Esophagus muscularis mucosa (tissue), 4 donors: Measurements from ENCODE around the gene FUCA1. TPM values are rescaled to one million over a fixed set of nuclear protein-coding genes. Genes with fewer than 3 reads are reported as not detected.

Source experiments
- DNase-seq: peaks from one replicate; pipeline ENCODE4 v3.0.0-alpha.2; 2017; ENCODE audit errors: extremely low spot score
- H3K27ac ChIP-seq, 4 donors: fragments of 200-600 bp; sonication (generic); replicated peaks in 1 of 4; 1 replicate in 3 of 4; 2 replicates in 1 of 4; pipeline ENCODE4 v1.5.1; 2016 to 2019; ENCODE audit warnings: mild to moderate bottlenecking in 1 of 4
- H3K27me3 ChIP-seq, 4 donors: fragments of 200-600 bp; sonication (generic); one replicate each; pipeline versions ENCODE4 v1.5.1 to v1.6.0; 2016 to 2019
- H3K36me3 ChIP-seq, 4 donors: fragments of 200-600 bp; sonication (generic); one replicate each; pipeline ENCODE4 v1.5.1; 2016 to 2019
- H3K4me1 ChIP-seq, 4 donors: fragments of 200-600 bp; sonication (generic); one replicate each; pipeline ENCODE4 v1.5.1; 2016 to 2019
- H3K4me3 ChIP-seq, 4 donors: fragments of 200-600 bp; sonication (generic); 1 replicate in 2 of 4; 2 replicates in 2 of 4; pipeline ENCODE4 v1.5.1; 2016 to 2019; ENCODE audit warnings: mild to moderate bottlenecking in 4 of 4, moderate library complexity in 1 of 4
- H3K9me3 ChIP-seq, 4 donors: fragments of 200-600 bp; sonication (generic); 1 replicate in 3 of 4; 2 replicates in 1 of 4; pipeline ENCODE4 v1.5.1; 2016 to 2019
- CTCF ChIP-seq, 3 experiments: fragments of 200-600 bp in 2 of 3; fragments of 450-650 bp in 1 of 3; sonication (generic) in 2 of 3; IDR thresholded peaks; one replicate each; pipeline ENCODE4 v1.5.1; 2017 to 2019; ENCODE audit warnings: antibody characterized with exemption in 3 of 3, mild to moderate bottlenecking in 2 of 3, moderate library complexity in 1 of 3
- EP300 ChIP-seq: sonication (generic); formaldehyde crosslinking; IDR thresholded peaks from one replicate; pipeline ENCODE4 v1.6.1; 2017; ENCODE audit warnings: antibody characterized with exemption
- POLR2A ChIP-seq: fragments of 450-650 bp; IDR thresholded peaks from one replicate; pipeline ENCODE4 v1.6.1; 2017; ENCODE audit warnings: antibody characterized with exemption, moderate library complexity, mild to moderate bottlenecking, low read depth
- POLR2AphosphoS5 ChIP-seq, 2 donors: sonication (generic); formaldehyde crosslinking; IDR thresholded peaks; one replicate each; pipeline ENCODE4 v1.6.1; 2017; ENCODE audit warnings: antibody characterized with exemption in 2 of 2
- WGBS: methylation state at CpG from one replicate; pipeline ENCODE4 v1.1.5; 2018; 5-methylcytosine and 5-hydroxymethylcytosine counted together
- intact Hi-C: fragments of 100-400 bp; cut with DNase I; formaldehyde crosslinking; loops from one replicate; pipeline ENCODE4 v1.15.1; 2023
- total RNA-seq, 4 donors: library from RNA; depleted of rRNA; stranded (reverse); fragments of >200 nt; gene quantifications; one replicate each; pipeline versions ENCODE4 v1.1.0 to v1.2.1, GENCODE V29; 2016

Gene FUCA1
- total RNA-seq, 4 donors from 2014 or later, result 20.0 to 25.9 (median 25.2) TPM

- intact Hi-C loops, result no loop called here
- peaks cover 0 to 21% (median 0%) of the 10 kb centered on the region in 4 donors for H3K27me3 ChIP-seq
- no peaks in the 10 kb centered on the region for H3K36me3 ChIP-seq
- H3K4me3 ChIP-seq, result no peak overlapping the region
- 97% methylated on average over 3 of the region's 3 CpGs for WGBS
- no peak for TF ChIP-seq EP300
- no peak for TF ChIP-seq POLR2AphosphoS5 (IDR thresholded peaks at IDR 0.05)
- no peak for TF ChIP-seq CTCF (IDR thresholded peaks at IDR 0.05)
- TF ChIP-seq POLR2A, result no peak
- H3K27ac ChIP-seq, result no peak overlapping the region
- peaks cover 0 to 3% (median 1%) of the 10 kb centered on the region in 4 donors for H3K9me3 ChIP-seq
- H3K4me1 ChIP-seq, result peaks cover 3 to 14% (median 11%) of the 10 kb centered on the region in 4 donors
- DNase-seq, result no peak
Observed at GRCh38 chr1:23872421-23872820, 4.3 kb upstream of the FUCA1 start.

- peak overlapping the region; percentile 57 to 82 (median 77) for H3K27ac ChIP-seq
- DNase-seq, result no peak
- peaks cover 17 to 34% (median 22%) of the 10 kb centered on the region in 4 donors for H3K4me1 ChIP-seq
- intact Hi-C loops, result loop anchor here (5.0 kb wide), 3 partner anchors 57 to 158 kb away; partner anchors contain the start of gene PITHD1
- peaks cover 0 to 2% (median 0%) of the 10 kb centered on the region in 4 donors for H3K27me3 ChIP-seq
- H3K4me3 ChIP-seq, result peak overlapping the region; percentile 72 to 92 (median 86)
- TF ChIP-seq POLR2A (no peak), POLR2AphosphoS5 (IDR thresholded peaks at IDR 0.05) (no peak), EP300 (no peak), CTCF (IDR thresholded peaks at IDR 0.05) (no peak)
- peaks cover 0 to 14% (median 11%) of the 10 kb centered on the region in 4 donors for H3K36me3 ChIP-seq
- WGBS, result 59% methylated on average over 10 of the region's 10 CpGs
- no peaks in the 10 kb centered on the region for H3K9me3 ChIP-seq
Observed at GRCh38 chr1:23869051-23869450, 961 bp upstream of the FUCA1 start.

DNA sequence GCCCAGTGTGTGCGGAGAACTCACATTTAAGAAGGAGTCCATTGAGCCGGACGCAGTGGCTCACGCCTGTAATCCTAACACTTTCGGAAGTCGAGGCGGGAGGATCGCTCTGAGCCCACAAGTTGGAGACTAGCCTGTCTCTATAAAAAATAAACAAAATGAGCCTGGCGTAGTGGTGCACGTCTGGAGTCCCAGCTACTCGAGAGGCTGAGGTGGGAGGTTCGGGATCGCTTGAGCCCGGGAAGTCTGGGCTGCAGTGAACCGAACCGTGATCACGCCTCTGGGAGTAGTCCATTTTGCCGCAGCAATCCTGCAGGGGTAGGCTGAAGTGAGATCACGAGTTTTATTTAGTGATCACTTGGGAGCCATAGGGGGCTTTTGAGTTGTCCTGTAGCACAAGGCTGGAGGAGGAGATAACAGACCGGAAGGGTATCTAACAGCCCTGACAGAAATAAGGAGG, 497 bp upstream of the FUCA1 start:
- peaks cover 17 to 34% (median 22%) of the 10 kb centered on the region in 4 donors for H3K4me1 ChIP-seq
- peak in 1 of 3 experiments; percentile 3 for TF ChIP-seq CTCF (IDR thresholded peaks at IDR 0.05)
- TF ChIP-seq POLR2AphosphoS5 (IDR thresholded peaks at IDR 0.05), result no peak
- TF ChIP-seq POLR2A, result no peak
- no peak for TF ChIP-seq EP300
- H3K9me3 ChIP-seq, result no peaks in the 10 kb centered on the region
- 18% methylated on average over 13 of the region's 20 CpGs for WGBS
- H3K4me3 ChIP-seq, result peak overlapping the region; percentile 72 to 92 (median 86)
- H3K27me3 ChIP-seq, result no peaks in the 10 kb centered on the region
- H3K27ac ChIP-seq, result peak overlapping the region; percentile 57 to 82 (median 77)
- DNase-seq, result no peak
- peaks cover 0 to 18% (median 12%) of the 10 kb centered on the region in 4 donors for H3K36me3 ChIP-seq
- intact Hi-C loops, result loop anchor here (5.0 kb wide), 3 partner anchors 56 to 159 kb away; partner anchors contain the start of gene PITHD1

DNA sequence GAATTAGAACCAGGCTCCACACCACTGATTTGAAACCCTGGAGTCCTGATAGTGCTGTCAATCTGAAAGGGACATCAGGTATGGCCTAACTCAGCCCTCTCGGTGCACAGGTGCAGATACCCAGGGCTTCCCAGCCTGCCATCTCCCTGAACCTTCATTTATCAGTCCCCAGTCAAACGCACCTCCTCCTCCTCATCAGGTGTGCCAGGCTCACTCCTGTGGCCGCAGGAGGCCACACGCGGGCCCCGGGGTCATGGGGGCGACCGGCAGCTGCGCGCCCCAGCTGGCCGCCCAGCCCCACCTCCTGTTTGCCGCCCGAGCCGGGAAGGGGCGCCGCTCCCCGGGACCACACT, 572 bp downstream of the FUCA1 start:
- H3K27me3 ChIP-seq, result no peaks in the 10 kb centered on the region
- peaks cover 17 to 34% (median 22%) of the 10 kb centered on the region in 4 donors for H3K4me1 ChIP-seq
- TF ChIP-seq EP300 (no peak), POLR2A (no peak), CTCF (IDR thresholded peaks at IDR 0.05) (no peak), POLR2AphosphoS5 (IDR thresholded peaks at IDR 0.05) (no peak)
- peaks cover 0 to 29% (median 20%) of the 10 kb centered on the region in 4 donors for H3K36me3 ChIP-seq
- intact Hi-C loops, result loop anchor here (5.0 kb wide), 3 partner anchors 55 to 160 kb away; partner anchors contain the start of gene PITHD1
- peak overlapping the region; percentile 57 to 82 (median 77) for H3K27ac ChIP-seq
- no peak for DNase-seq
- H3K4me3 ChIP-seq, result peak overlapping the region; percentile 72 to 92 (median 86)
- 33% methylated on average over 1 of the region's 17 CpGs for WGBS
- no peaks in the 10 kb centered on the region for H3K9me3 ChIP-seq
